GM18520 (cell line): ENCODE measurements around the gene NFIB.

Source experiments
- ATAC-seq: cut with Tn5 transposase; IDR thresholded peaks from one replicate; pipeline ENCODE4 v1.9.1; 2021; ENCODE audit not compliant: unreplicated experiment

Gene NFIB

GRCh38 chr9:14127656-14128055 lies 186.3 kb downstream of the NFIB start:
- ATAC-seq, result no peak

- no peak for ATAC-seq
Measured at GRCh38 chr9:14119694-14120514, 194.0 kb downstream of the NFIB start.

GRCh38 chr9:14112226-14112625 lies 201.7 kb downstream of the NFIB start:
- ATAC-seq, result no peak

- ATAC-seq, result no peak
Measured at GRCh38 chr9:14111696-14112095, 202.2 kb downstream of the NFIB start.

- ATAC-seq, result no peak
Measured at GRCh38 chr9:14107977-14108376, 206.0 kb downstream of the NFIB start.

- no peak for ATAC-seq
Measured at GRCh38 chr9:14107495-14107894, 206.4 kb downstream of the NFIB start.

GRCh38 chr9:14106699-14107098 lies 207.2 kb downstream of the NFIB start:
- no peak for ATAC-seq

GRCh38 chr9:14104496-14104895 lies 209.4 kb downstream of the NFIB start:
- ATAC-seq, result no peak

GRCh38 chr9:14103115-14103514 lies 210.8 kb downstream of the NFIB start:
- ATAC-seq, result no peak

- no peak for ATAC-seq
Measured at GRCh38 chr9:14099737-14100136, 214.2 kb downstream of the NFIB start.

GRCh38 chr9:14098486-14099180 lies 215.3 kb downstream of the NFIB start:
- no peak for ATAC-seq

GRCh38 chr9:14097666-14098415 lies 216.1 kb downstream of the NFIB start:
- no peak for ATAC-seq

GRCh38 chr9:14097215-14097614 lies 216.7 kb downstream of the NFIB start:
- no peak for ATAC-seq

GRCh38 chr9:14096258-14096922 lies 217.6 kb downstream of the NFIB start:
- ATAC-seq, result no peak

- ATAC-seq, result no peak
Measured at GRCh38 chr9:14095277-14095676, 218.7 kb downstream of the NFIB start.

GRCh38 chr9:14094491-14094890 lies 219.4 kb downstream of the NFIB start:
- ATAC-seq, result no peak

GRCh38 chr9:14092344-14092743 lies 221.6 kb downstream of the NFIB start:
- ATAC-seq, result no peak

- ATAC-seq, result no peak
Measured at GRCh38 chr9:14089051-14089803, 224.7 kb downstream of the NFIB start.

- ATAC-seq, result no peak
Measured at GRCh38 chr9:14087576-14087975, 226.4 kb downstream of the NFIB start.

- ATAC-seq, result no peak
Measured at GRCh38 chr9:14086495-14086894, 227.4 kb downstream of the NFIB start.
